Endothelial cell of umbilical vein (primary cell): ENCODE measurements around the gene XPNPEP2. TPM values are rescaled to one million over a fixed set of nuclear protein-coding genes. Genes with fewer than 3 reads are reported as not detected.

Experiments
- BruUV-seq: library from RNA; stranded (reverse); fragments of 400-500 nt; replicated peaks from 2 replicates; lab custom pipeline; 2021; lab: Mats Ljungman, UMichigan
- CTCF ChIA-PET: fragments of 300-600, 350-600 bp; sonication (Branson Sonifier 250); formaldehyde crosslinking; loops from one replicate; lab custom pipeline; 2021; ENCODE audit warnings: antibody characterized with exemption, inconsistent platforms; lab: Charles Lee
- POLR2A ChIA-PET: fragments of 300-600, 350-600 bp; sonication (Branson Sonifier 250); formaldehyde crosslinking; loops from one replicate; lab custom pipeline; 2021; ENCODE audit warnings: antibody characterized with exemption, inconsistent platforms; lab: Charles Lee
- DNase-seq: peaks from one replicate; pipeline ENCODE4 v3.0.0-alpha.2; 2011; ENCODE audit warnings: low read depth, low spot score
- FAIRE-seq: peaks from 2 replicates; lab custom pipeline; 2011; peaks lifted over from hg19 to GRCh38; lab: Jason Lieb, UNC
- H2AFZ ChIP-seq: 2 replicates; pipeline ENCODE4 v1.6.0; 2012; ENCODE audit warnings: low read depth, low read length, control low read depth, inconsistent platforms
- H3K27ac ChIP-seq: 2 replicates; pipeline ENCODE4 v1.5.1; 2011; ENCODE audit warnings: low read depth, mild to moderate bottlenecking, control low read depth, low read length, moderate library complexity; ENCODE audit not compliant: insufficient read depth
- H3K27me3 ChIP-seq, 2 experiments: 2 replicates each; pipeline versions ENCODE4 v1.6.0 to v1.6.1; 2011; ENCODE audit warnings: low read length in 2 of 2, mixed read lengths in 1 of 2; ENCODE audit not compliant: control insufficient read depth in 2 of 2, insufficient read depth in 2 of 2
- H3K36me3 ChIP-seq, 2 experiments: 2 replicates in 1 of 2; 3 replicates in 1 of 2; pipeline ENCODE4 v1.5.1; 2011; ENCODE audit warnings: low read length in 2 of 2, mild to moderate bottlenecking in 1 of 2, moderate library complexity in 1 of 2; ENCODE audit not compliant: control insufficient read depth in 2 of 2, insufficient read depth in 2 of 2; ENCODE audit errors: extremely low read depth in 1 of 2
- H3K4me1 ChIP-seq: 3 replicates; pipeline ENCODE4 v1.5.1; 2011; ENCODE audit warnings: mild to moderate bottlenecking, low read length; ENCODE audit not compliant: control insufficient read depth, insufficient read depth; ENCODE audit errors: extremely low read depth
- H3K4me2 ChIP-seq: 2 replicates; pipeline ENCODE4 v1.6.1; 2011; ENCODE audit warnings: low read length, control low read depth, mixed read lengths; ENCODE audit not compliant: insufficient read depth
- H3K4me3 ChIP-seq, 3 experiments: fragments of 200-600 bp in 1 of 3; sonication (generic), shearing (Covaris generic) in 1 of 3; replicated peaks in 1 of 3; 2 replicates each; pipeline ENCODE4 v1.5.1; 2011 to 2016; ENCODE audit warnings: control low read depth in 3 of 3, low read length in 3 of 3, mild to moderate bottlenecking in 2 of 3, inconsistent platforms in 1 of 3, low read depth in 1 of 3, moderate library complexity in 1 of 3; ENCODE audit not compliant: insufficient read depth in 1 of 3
- H3K79me2 ChIP-seq: 2 replicates; pipeline ENCODE4 v1.6.0; 2012; ENCODE audit warnings: low read length, inconsistent platforms; ENCODE audit not compliant: control insufficient read depth, insufficient read depth
- H3K9ac ChIP-seq: replicated peaks from 2 replicates; pipeline ENCODE3; 2011; ENCODE audit warnings: low read length, control low read depth; ENCODE audit not compliant: insufficient read depth; ENCODE audit errors: extremely low read depth
- H3K9me1 ChIP-seq: replicated peaks from 3 replicates; pipeline ENCODE4 v1.6.0; 2011; ENCODE audit warnings: mild to moderate bottlenecking, low read length; ENCODE audit not compliant: control insufficient read depth, insufficient read depth; ENCODE audit errors: extremely low read depth
- H3K9me3 ChIP-seq: replicated peaks from 2 replicates; pipeline ENCODE4 v1.5.1; 2012; ENCODE audit warnings: low read length, inconsistent platforms; ENCODE audit not compliant: control insufficient read depth, insufficient read depth
- H4K20me1 ChIP-seq: replicated peaks from 2 replicates; pipeline ENCODE3; 2011; ENCODE audit warnings: mild to moderate bottlenecking, low read length; ENCODE audit not compliant: control insufficient read depth, insufficient read depth; ENCODE audit errors: extremely low read depth
- EZH2 ChIP-seq: IDR thresholded peaks from 2 replicates; pipeline ENCODE4 v1.6.1; 2012; ENCODE audit warnings: borderline replicate concordance, low read depth, mild to moderate bottlenecking, moderate library complexity, low read length, inconsistent platforms; ENCODE audit not compliant: severe bottlenecking
- GATA2 ChIP-seq: IDR thresholded peaks from 2 replicates; pipeline ENCODE4 v1.7.0; 2011; ENCODE audit warnings: low read depth, mild to moderate bottlenecking, moderate library complexity, mixed read lengths, low read length; ENCODE audit not compliant: insufficient read length, insufficient read depth
- JUN ChIP-seq: IDR thresholded peaks from 2 replicates; pipeline ENCODE4 v1.6.1; 2011; ENCODE audit warnings: borderline replicate concordance, low read depth; ENCODE audit not compliant: insufficient read length, insufficient read depth
- MYC ChIP-seq: IDR thresholded peaks from one replicate; pipeline ENCODE4 v1.6.1; 2011; ENCODE audit warnings: mild to moderate bottlenecking, low read depth, low read length
- POLR2A ChIP-seq: IDR thresholded peaks from 2 replicates; pipeline ENCODE4 v1.6.1; 2012; ENCODE audit warnings: low read depth, mild to moderate bottlenecking, control low read depth, low read length
- dilution Hi-C: fragments of 300-500 bp; cut with MboI; formaldehyde crosslinking; loops from one replicate; pipeline ENCODE4 v1.15.0; 2019; ENCODE audit warnings: low sequenced_read_pairs; ENCODE audit not compliant: extremely low pct_ligation_motif_present
- intact Hi-C: fragments of 100-400 bp; cut with micrococcal nuclease; formaldehyde crosslinking; loops from one replicate; pipeline ENCODE4 v1.10.0; 2022
- polyA plus RNA-seq, 4 experiments: library from polyadenylated mRNA; depleted of rRNA in 3 of 4; stranded (reverse) in 3 of 4; unstranded in 1 of 4; fragments of >200 nt; gene quantifications; 2 replicates each; pipeline versions ENCODE4 v1.2.1 to v1.2.3, GENCODE V29; 2011 to 2012; ENCODE audit warnings: missing spikeins in 1 of 4
- total RNA-seq: library from RNA; stranded (reverse); gene quantifications from 2 replicates; pipeline ENCODE4 v1.2.3, GENCODE V29; 2021
- TF ChIP-seq, protein P1 (sequence below): IDR thresholded peaks from 2 replicates; pipeline ENCODE4 v1.6.1; 2011; ENCODE audit not compliant: insufficient read depth, insufficient read length
- TF ChIP-seq, protein P2 (sequence below), 2 donors: IDR thresholded peaks; 1 replicate in 1 of 2; 2 replicates in 1 of 2; pipeline ENCODE4 v1.5.1; 2011; ENCODE audit warnings: low read length in 2 of 2, mild to moderate bottlenecking in 2 of 2, moderate library complexity in 2 of 2, control low read depth in 1 of 2, inconsistent platforms in 1 of 2, low read depth in 1 of 2; ENCODE audit not compliant: insufficient read depth in 1 of 2; ENCODE audit errors: extremely low read depth in 1 of 2

Gene XPNPEP2
- total and polyA plus RNA-seq, 2 donors (not counting 3 experiments of a cell fraction or from before 2014, with no cell fraction given): 0.04 TPM; not detected in 1

GRCh38 chrX:129787336-129788055, 48.7 kb downstream of the XPNPEP2 start:
- CTCF ChIA-PET: interaction anchor here (0.8 kb wide), 1 partner anchor 21 kb away, joined by 3 read pairs; no protein-coding TSS in a partner anchor
- intact Hi-C loops (no loop called here), dilution Hi-C loops (no loop called here)
- no peaks in the 10 kb centered on the region for H3K27me3 ChIP-seq
- FAIRE-seq (no peak), DNase-seq (no peak)
- no TSS peak for BruUV-seq
- no peaks in the 10 kb centered on the region for H3K4me1 ChIP-seq
- no peaks in the 10 kb centered on the region for H3K79me2 ChIP-seq
- H3K9ac ChIP-seq: no peak overlapping the region
- no peak overlapping the region for H2AFZ ChIP-seq
- no peaks in the 10 kb centered on the region for H3K9me3 ChIP-seq
- TF ChIP-seq MYC: no peak
- TF ChIP-seq, protein P1, sequence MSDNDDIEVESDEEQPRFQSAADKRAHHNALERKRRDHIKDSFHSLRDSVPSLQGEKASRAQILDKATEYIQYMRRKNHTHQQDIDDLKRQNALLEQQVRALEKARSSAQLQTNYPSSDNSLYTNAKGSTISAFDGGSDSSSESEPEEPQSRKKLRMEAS: no peak
- no peak for TF ChIP-seq POLR2A
- TF ChIP-seq, protein P2, sequence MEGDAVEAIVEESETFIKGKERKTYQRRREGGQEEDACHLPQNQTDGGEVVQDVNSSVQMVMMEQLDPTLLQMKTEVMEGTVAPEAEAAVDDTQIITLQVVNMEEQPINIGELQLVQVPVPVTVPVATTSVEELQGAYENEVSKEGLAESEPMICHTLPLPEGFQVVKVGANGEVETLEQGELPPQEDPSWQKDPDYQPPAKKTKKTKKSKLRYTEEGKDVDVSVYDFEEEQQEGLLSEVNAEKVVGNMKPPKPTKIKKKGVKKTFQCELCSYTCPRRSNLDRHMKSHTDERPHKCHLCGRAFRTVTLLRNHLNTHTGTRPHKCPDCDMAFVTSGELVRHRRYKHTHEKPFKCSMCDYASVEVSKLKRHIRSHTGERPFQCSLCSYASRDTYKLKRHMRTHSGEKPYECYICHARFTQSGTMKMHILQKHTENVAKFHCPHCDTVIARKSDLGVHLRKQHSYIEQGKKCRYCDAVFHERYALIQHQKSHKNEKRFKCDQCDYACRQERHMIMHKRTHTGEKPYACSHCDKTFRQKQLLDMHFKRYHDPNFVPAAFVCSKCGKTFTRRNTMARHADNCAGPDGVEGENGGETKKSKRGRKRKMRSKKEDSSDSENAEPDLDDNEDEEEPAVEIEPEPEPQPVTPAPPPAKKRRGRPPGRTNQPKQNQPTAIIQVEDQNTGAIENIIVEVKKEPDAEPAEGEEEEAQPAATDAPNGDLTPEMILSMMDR (IDR thresholded peaks at IDR 0.05; ENCODE audit: extremely low read depth in 1 of 2, insufficient read depth in 1 of 2, low read depth in 1 of 2, low read length in 2 of 2): no peak
- no peak for TF ChIP-seq EZH2
- TF ChIP-seq JUN: no peak
- no peak for TF ChIP-seq GATA2
- H3K36me3 ChIP-seq: no peaks in the 10 kb centered on the region
- H4K20me1 ChIP-seq: no peaks in the 10 kb centered on the region
- no peak overlapping the region for H3K4me3 ChIP-seq
- POLR2A ChIA-PET: no interaction called here
- no peak overlapping the region for H3K27ac ChIP-seq
- no peaks in the 10 kb centered on the region for H3K9me1 ChIP-seq
- H3K4me2 ChIP-seq: no peak overlapping the region
